Stimulated activated memory B cell treated with anti-CD40 and anti-IgM and Interleukin-4, amounts not matched to agents 10 μg/mL and 1 μg/mL and 100 μg/mL, for 72 hours (primary cell): Measurements from ENCODE around the gene NSD1.
"Not testable (repeated sequence)": the region's sequence is repeated elsewhere in the genome, so short reads cannot be mapped to it uniquely, and the experiment has no call there.

Experiments
- ATAC-seq: fragments of 150-1000 bp; cut with Tn5 transposase; 2 replicates; pipeline ENCODE4 v1.10.0; 2021
- H3K27ac Mint-ChIP-seq: one replicate; pipeline ENCODE4 v1.8.0; 2022; ENCODE audit warnings: mild to moderate bottlenecking, mixed read lengths
- H3K27me3 Mint-ChIP-seq: one replicate; pipeline ENCODE4 v1.8.0; 2022; ENCODE audit warnings: mixed read lengths
- H3K36me3 Mint-ChIP-seq: one replicate; pipeline ENCODE4 v1.8.0; 2022; ENCODE audit warnings: mixed read lengths
- H3K4me1 Mint-ChIP-seq: one replicate; pipeline ENCODE4 v1.8.0; 2022; ENCODE audit warnings: mixed read lengths
- H3K4me3 Mint-ChIP-seq: one replicate; pipeline ENCODE4 v1.8.0; 2022; ENCODE audit warnings: mild to moderate bottlenecking, moderate library complexity, mixed read lengths
- H3K9me3 Mint-ChIP-seq: one replicate; pipeline ENCODE4 v1.8.0; 2022; ENCODE audit warnings: mixed read lengths

NSD1 gene

DNA sequence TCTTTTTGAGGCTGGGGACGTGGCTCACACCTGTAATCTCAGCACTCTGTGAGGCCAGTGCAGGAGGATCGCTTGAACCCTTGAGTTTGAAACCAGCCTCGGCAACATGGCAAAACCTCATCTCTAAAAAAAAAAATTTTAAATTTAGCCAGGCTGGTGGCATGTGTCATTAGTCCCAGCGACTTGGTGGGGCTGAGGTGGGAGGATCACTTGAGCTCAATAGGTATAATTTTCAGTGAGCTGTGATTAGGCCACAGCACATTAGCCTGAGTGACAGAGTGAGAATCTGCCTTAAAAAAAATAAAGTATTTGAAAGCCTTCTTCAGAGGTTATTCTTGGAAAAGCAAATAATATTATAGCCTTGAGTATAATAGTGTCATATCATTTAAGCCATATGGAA is 41.8 kb downstream of the NSD1 start:
- H3K4me1 Mint-ChIP-seq = peaks cover 47% of the 10 kb centered on the region
- H3K27ac Mint-ChIP-seq = no peak overlapping the region
- no peaks in the 10 kb centered on the region for H3K27me3 Mint-ChIP-seq
- no peak overlapping the region for H3K4me3 Mint-ChIP-seq
- H3K9me3 Mint-ChIP-seq = no peaks in the 10 kb centered on the region
- peaks cover 9% of the 10 kb centered on the region for H3K36me3 Mint-ChIP-seq
- ATAC-seq = no peak

DNA sequence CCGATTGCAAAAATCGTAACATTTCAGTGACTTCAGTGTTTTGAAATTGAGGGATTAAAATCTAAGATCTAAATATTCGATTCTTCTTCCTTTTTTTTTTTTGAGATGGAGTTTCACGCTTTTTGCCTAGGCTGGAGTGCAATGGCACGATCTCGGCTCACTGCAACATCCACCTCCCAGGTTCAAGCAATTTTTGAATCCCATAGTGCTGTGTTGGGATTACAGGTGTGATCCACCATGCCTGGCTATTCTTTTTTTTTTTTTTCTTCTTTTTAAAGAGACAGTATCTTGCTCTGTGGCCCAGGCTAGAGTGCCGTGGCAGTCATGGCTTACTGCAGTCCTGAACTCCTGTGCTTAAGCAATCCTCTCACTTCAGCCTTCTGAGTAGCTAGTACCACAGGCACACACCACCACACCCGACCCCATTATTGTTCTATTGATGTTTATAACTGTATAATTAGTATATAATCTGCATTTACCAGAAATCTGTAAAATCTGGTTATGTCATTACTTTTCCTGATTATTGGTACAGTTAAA is 42.7 kb downstream of the NSD1 start:
- Mint-ChIP-seq H3K4me3 (no peak overlapping the region), H3K4me1 (peaks cover 46% of the 10 kb centered on the region), H3K27ac (peak overlapping the region; percentile 61), H3K36me3 (peaks cover 12% of the 10 kb centered on the region), H3K27me3 (no peaks in the 10 kb centered on the region), H3K9me3 (no peaks in the 10 kb centered on the region)
- ATAC-seq = no peak

DNA sequence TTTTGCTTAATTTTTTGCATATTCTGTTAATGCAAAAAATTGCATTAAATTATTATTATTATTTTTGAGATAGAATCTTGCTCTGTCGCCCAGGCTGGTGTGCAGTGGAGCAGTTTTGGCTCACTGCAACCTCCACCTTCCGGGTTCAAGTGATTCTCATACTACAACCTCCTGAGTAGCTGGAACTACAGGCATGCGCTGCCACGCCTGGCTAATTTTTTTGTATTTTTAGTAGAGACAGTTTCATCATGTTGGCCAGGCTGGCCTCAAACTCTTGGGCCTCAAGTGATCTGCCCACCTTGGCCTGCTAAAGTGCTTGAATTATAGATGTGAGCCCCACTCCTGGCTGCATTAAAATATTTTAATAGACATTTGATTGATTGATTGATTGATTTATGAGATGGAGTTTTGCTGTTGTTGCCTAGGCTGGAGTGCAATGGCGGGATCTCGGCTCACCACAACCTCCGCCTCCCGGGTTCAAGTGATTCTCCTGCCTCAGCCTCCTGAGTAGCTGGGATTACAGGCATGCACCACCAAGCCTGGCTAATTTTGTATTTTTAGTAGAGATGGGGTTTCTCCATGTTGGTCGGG is 44.4 kb downstream of the NSD1 start:
- H3K4me1 Mint-ChIP-seq = peaks cover 41% of the 10 kb centered on the region
- not testable (repeated sequence) for H3K27me3 Mint-ChIP-seq, H3K4me3 Mint-ChIP-seq, H3K9me3 Mint-ChIP-seq, ATAC-seq, H3K27ac Mint-ChIP-seq
- H3K36me3 Mint-ChIP-seq = peaks cover 11% of the 10 kb centered on the region

DNA sequence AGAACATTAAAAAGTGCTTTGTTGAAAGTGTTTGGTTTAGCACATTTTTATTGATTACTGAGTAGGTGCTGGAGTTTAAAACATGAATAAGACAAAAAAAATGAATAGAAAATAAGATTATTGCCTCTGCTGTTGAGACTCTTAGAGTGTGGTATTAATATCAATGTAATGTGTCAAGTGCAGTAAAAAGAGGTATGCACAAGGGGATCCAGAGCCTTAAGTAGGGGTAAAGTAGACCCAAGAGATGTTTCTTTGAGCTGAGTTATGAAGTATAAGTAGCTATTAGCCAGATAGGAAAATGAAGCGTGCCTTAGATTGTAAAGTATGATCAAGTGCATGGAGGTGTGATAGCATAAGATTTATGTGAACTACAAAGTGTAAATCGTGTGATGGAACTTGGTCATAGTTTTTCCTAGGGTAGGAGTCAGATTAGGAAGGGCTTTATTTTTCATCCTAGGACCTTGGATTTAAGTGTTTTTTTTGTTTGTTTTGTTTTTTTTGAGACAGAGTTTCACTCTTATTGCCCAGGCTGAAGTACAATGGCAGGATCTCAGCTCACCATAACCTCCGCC is 45.2 kb downstream of the NSD1 start:
- Mint-ChIP-seq H3K4me3 (no peak overlapping the region), H3K4me1 (peaks cover 41% of the 10 kb centered on the region), H3K27ac (peak overlapping the region; percentile 5), H3K9me3 (no peaks in the 10 kb centered on the region), H3K27me3 (no peaks in the 10 kb centered on the region), H3K36me3 (peaks cover 15% of the 10 kb centered on the region)
- ATAC-seq = no peak

DNA sequence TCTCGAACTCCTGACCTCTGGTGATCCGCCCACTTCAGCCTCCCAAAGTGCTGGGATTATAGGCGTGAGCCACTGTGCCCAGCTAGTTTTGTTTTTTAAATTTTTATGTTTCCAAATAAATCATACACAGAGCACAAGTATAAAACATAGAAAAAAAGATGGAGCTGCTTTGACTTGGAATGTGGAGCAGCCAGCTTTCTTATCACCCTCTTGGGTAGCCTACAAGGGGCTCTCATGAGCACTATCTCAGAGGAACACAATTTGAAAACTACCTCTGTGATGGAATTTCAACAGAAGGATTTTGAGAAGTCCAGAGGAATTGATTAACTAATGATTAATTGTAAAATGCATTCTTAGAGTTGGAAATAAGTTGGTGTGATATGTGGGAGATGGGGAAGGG is 45.9 kb downstream of the NSD1 start:
- Mint-ChIP-seq H3K36me3 (peaks cover 16% of the 10 kb centered on the region), H3K4me1 (peaks cover 46% of the 10 kb centered on the region), H3K4me3 (no peak overlapping the region), H3K9me3 (no peaks in the 10 kb centered on the region), H3K27ac (peak overlapping the region; percentile 5), H3K27me3 (no peaks in the 10 kb centered on the region)
- no peak for ATAC-seq

DNA sequence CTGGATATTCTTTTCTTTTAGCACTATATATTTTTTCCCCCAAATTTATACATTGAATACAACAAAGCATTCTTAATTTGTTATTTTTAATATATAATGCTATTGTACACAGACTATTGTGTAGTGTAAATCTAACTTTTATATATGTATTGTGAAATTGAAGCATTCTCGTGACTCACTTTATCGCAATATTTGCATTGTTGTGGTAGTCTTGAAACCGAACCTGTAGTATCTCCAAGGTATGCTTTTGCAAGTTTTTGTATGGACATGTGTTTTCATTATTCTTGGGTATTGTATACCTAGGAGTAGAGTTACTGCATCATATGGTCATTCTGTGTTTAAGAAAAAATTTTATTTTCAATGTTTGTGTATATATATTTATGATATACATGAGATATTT is 49.6 kb downstream of the NSD1 start:
- Mint-ChIP-seq H3K9me3 (no peaks in the 10 kb centered on the region), H3K4me1 (peaks cover 41% of the 10 kb centered on the region), H3K36me3 (peaks cover 25% of the 10 kb centered on the region), H3K27me3 (no peaks in the 10 kb centered on the region), H3K27ac (no peak overlapping the region), H3K4me3 (no peak overlapping the region)
- ATAC-seq = no peak

DNA sequence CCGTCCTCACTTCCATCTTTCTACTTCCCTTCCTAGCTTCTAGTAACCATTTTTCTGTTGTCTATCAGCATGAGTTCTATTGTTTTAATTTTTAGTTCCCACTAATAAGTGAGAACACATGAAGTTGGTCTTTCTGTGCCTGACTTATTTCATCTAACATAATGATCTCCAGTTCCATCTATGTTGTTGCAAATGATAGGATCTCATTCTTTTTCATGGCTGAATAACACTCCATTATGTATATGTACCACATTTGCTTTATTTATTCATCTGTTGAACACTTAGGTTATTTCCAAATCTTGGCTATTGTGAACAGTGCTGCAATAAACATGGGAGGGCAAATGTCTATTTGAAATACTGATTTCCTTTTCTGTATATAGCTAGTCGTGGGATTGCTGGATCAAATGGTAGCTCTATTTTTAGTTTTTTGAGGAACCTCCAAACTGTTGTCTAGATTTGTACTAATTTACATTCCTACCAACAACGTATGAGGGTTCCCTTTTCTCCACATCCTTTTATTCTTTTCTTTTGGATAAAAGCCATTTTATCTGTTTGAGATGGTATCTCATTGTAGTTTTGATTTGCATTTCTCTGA is 50.3 kb downstream of the NSD1 start:
- H3K27ac Mint-ChIP-seq = no peak overlapping the region
- peaks cover 26% of the 10 kb centered on the region for H3K36me3 Mint-ChIP-seq

DNA sequence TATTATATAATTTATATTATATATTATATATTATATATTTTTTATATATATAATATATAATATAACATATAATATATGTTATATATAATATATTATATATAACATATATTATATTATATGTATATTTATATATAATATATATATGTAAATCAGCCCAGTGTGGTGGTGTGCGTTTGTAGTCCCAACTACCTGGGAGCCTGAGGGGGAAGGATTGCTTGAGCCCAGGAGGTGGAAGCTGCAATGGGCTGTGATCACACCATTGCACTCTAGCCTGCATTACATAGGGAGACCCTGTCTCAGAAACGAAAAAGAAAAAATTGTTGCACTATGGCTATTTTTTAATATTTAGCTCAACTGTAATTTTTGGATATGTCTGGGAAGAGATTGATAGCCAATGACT is 52.4 kb downstream of the NSD1 start:
- Mint-ChIP-seq H3K4me3 (no peak overlapping the region), H3K27me3 (no peaks in the 10 kb centered on the region), H3K9me3 (no peaks in the 10 kb centered on the region), H3K36me3 (peaks cover 22% of the 10 kb centered on the region), H3K4me1 (peaks cover 35% of the 10 kb centered on the region), H3K27ac (no peak overlapping the region)
- ATAC-seq = no peak

More for the DNA sequence above, 50.3 kb downstream of the NSD1 start:
- ATAC-seq = no peak
- Mint-ChIP-seq H3K4me1 (peaks cover 39% of the 10 kb centered on the region), H3K27me3 (no peaks in the 10 kb centered on the region), H3K4me3 (no peak overlapping the region), H3K9me3 (no peaks in the 10 kb centered on the region)

DNA sequence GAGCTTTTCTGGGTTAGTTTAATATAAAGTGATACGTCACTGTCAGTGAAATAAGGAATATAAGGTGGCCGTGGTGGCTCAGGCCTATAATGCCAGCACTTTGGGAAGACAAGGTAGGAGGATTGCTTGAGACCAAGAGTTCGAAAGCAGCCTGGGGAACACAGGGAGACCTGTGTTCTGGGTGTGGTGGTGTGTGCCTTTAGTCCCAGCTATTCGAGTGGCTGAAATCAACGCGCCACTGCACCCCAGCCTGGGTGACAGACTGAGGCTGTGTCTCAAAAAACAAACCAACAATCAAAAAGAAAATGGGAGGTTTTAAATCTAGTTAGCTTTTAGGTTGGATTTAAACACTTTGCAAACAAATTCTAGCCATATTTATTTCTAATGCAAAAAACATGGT is 53.1 kb downstream of the NSD1 start:
- ATAC-seq = no peak
- no peaks in the 10 kb centered on the region for H3K9me3 Mint-ChIP-seq
- no peak overlapping the region for H3K27ac Mint-ChIP-seq
- H3K27me3 Mint-ChIP-seq = no peaks in the 10 kb centered on the region
- H3K4me3 Mint-ChIP-seq = no peak overlapping the region
- H3K36me3 Mint-ChIP-seq = peaks cover 16% of the 10 kb centered on the region
- peaks cover 32% of the 10 kb centered on the region for H3K4me1 Mint-ChIP-seq

DNA sequence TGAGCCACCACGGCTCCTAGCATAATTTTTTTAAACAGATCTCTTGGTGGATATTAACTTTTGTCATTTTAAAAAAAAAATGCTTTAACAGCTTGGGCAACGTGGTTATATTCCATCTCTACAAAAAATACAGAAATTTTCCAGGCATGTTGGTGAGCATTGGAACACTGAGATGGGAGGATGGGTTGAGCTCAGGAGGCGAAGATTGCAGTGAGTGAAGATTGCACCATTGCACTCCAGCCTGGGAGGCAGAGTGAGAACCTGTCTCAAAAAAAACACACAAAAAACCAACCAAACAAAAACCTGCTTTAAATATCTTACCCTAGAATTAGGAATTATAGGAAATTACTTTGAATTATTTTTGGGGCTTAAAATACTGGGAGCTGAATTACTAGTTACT is 55.2 kb downstream of the NSD1 start:
- Mint-ChIP-seq H3K4me3 (no peak overlapping the region), H3K27me3 (no peaks in the 10 kb centered on the region), H3K9me3 (no peaks in the 10 kb centered on the region)

DNA sequence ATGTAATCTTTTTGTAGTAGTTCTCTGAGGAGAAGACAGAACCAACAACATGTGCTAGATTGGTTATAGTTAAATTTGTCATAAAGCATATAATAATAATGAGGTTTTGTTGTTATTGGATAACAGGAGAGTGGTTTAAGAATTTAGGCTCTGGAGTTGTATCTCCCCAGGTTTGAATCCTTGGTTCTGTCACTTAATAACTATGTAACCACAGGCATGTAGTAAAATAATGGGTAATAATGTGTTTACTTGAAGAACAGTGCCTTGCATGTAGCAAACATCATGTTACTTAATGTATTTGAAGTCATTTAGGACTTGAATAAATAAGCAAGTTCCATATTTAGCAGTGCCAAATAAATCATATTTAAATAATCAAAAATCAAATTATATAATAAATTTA is 55.8 kb downstream of the NSD1 start:
- ATAC-seq = no peak
- H3K9me3 Mint-ChIP-seq = no peaks in the 10 kb centered on the region
- H3K27me3 Mint-ChIP-seq = no peaks in the 10 kb centered on the region
- H3K4me1 Mint-ChIP-seq = peaks cover 20% of the 10 kb centered on the region
- H3K4me3 Mint-ChIP-seq = no peak overlapping the region
- no peak overlapping the region for H3K27ac Mint-ChIP-seq
- peaks cover 19% of the 10 kb centered on the region for H3K36me3 Mint-ChIP-seq

More for the DNA sequence above, 55.2 kb downstream of the NSD1 start:
- H3K36me3 Mint-ChIP-seq = peaks cover 15% of the 10 kb centered on the region
- H3K27ac Mint-ChIP-seq = no peak overlapping the region
- no peak for ATAC-seq
- peaks cover 26% of the 10 kb centered on the region for H3K4me1 Mint-ChIP-seq

DNA sequence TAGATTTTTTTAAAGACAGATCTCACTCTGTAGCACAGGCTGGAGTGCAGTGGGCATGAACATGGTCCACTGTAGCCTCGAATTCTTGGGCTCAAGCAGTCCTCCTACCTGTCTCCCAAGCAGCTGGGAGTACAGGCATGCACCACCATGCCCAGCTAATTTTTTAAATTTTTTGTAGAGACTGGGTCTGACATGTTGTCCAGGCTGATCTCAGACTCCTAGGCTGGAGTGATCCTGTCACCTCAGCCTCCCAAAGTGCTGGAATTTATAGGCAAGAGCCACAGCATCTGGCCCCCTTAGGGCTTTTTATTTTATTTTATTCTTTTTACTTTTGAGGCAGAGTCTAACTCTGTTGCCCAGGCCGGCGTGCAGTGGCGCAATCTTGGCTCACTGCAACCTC is 56.4 kb downstream of the NSD1 start:
- H3K27ac Mint-ChIP-seq = no peak overlapping the region
- H3K36me3 Mint-ChIP-seq = peaks cover 19% of the 10 kb centered on the region
- no peaks in the 10 kb centered on the region for H3K27me3 Mint-ChIP-seq

DNA sequence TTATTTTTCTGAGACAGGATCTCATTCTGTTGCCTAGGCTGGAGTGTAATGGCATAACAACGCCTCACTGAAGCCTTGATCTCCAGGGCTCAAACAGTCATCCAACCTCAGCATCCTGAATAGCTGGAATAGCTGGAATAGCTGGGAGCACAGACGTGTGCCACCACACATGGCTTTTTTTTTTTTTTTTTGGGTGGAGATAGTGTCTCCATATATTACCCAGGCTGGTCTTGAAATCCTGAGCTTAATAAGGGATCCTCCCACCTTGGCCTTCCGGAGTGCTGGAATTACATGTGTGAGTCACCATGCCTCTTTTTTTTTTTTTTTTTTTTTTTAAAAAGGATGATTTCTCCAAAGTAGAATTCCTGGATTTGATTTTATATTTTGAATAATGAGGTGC is 60.7 kb downstream of the NSD1 start:
- no peak for ATAC-seq
- no peak overlapping the region for H3K4me3 Mint-ChIP-seq
- peaks cover 47% of the 10 kb centered on the region for H3K36me3 Mint-ChIP-seq

More for the DNA sequence above, 56.4 kb downstream of the NSD1 start:
- H3K4me1 Mint-ChIP-seq = peaks cover 15% of the 10 kb centered on the region
- no peak for ATAC-seq
- no peak overlapping the region for H3K4me3 Mint-ChIP-seq
- H3K9me3 Mint-ChIP-seq = no peaks in the 10 kb centered on the region

DNA sequence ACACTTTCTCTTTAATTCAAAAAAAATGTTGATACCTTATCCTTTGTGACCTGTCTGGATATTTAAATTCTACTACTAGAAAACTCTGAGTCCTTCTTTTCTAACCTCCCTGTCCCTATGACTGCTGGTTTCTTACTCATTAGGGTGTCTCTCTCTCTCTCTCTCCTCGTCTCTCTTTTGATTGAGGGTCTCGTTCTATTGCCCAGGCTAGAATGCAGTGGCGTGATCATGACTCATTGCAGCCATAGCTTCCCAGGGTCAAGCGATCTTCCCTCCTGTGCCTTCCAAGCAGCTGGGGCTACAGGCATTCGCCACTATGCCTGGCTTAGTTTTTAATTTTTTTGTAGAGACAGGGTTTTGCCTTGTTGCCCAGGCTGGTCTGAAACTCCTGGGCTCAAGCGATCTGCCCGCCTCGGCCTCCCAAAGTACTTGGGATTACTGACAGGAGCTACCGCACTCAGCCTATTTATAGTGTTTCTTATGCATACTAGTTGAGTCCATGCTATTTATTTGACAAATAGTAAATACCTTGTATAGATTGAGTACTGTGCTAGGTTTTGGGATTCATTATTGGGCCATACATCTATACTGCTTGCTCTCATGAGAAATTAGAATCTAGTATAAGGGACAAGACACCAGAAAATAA is 61.9 kb downstream of the NSD1 start:
- no peak for ATAC-seq
- no peaks in the 10 kb centered on the region for H3K27me3 Mint-ChIP-seq
- H3K36me3 Mint-ChIP-seq = peaks cover 54% of the 10 kb centered on the region
- H3K9me3 Mint-ChIP-seq = no peaks in the 10 kb centered on the region
- no peak overlapping the region for H3K27ac Mint-ChIP-seq
- H3K4me3 Mint-ChIP-seq = no peak overlapping the region
- H3K4me1 Mint-ChIP-seq = peaks cover 18% of the 10 kb centered on the region

More for the DNA sequence above, 60.7 kb downstream of the NSD1 start:
- Mint-ChIP-seq H3K9me3 (no peaks in the 10 kb centered on the region), H3K27me3 (no peaks in the 10 kb centered on the region), H3K27ac (no peak overlapping the region), H3K4me1 (peaks cover 15% of the 10 kb centered on the region)

DNA sequence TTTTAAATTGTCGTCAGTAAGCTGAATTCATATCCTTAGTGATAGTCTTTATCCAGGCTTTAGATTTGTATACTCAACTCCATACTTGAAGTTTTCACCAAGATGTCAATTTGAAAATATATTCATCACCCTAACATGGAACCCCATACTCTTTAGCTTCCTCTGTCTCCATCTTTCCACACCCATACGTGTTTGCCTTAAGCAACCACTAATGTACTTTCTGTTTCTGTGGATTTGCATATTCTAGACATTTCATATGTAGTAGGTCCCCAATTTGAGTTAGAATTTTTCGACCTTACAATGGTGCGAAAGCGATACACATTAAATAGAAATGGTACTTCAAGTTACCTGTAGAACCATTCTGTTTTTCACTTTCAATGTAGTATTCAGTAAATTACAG is 65.2 kb downstream of the NSD1 start:
- Mint-ChIP-seq H3K27me3 (no peaks in the 10 kb centered on the region), H3K36me3 (peaks cover 56% of the 10 kb centered on the region)

More for the DNA sequence above, 65.2 kb downstream of the NSD1 start:
- Mint-ChIP-seq H3K9me3 (no peaks in the 10 kb centered on the region), H3K27ac (no peak overlapping the region), H3K4me3 (no peak overlapping the region), H3K4me1 (peaks cover 23% of the 10 kb centered on the region)
- ATAC-seq = no peak
